IMR-90 (cell line): ENCODE results near the gene STAG1. TPM values are rescaled to one million over a fixed set of nuclear protein-coding genes. Genes with fewer than 3 reads are reported as not detected.

Experiments
- ATAC-seq: fragments of 200-7000 bp; cut with Tn5 transposase; 2 replicates; pipeline ENCODE4 v1.9.1; 2020; ENCODE audit warnings: low read depth, mild to moderate bottlenecking, moderate library complexity
- BruUV-seq: library from RNA; stranded (reverse); fragments of 400-500 nt; replicated peaks from 2 replicates; lab custom pipeline; 2021; lab: Mats Ljungman, UMichigan
- CTCF ChIA-PET: fragments of 300-600 bp; formaldehyde crosslinking; extraction: SDS; loops from one replicate; lab custom pipeline; 2021; ENCODE audit warnings: antibody characterized with exemption; lab: Yijun Ruan, JAX
- POLR2A ChIA-PET: fragments of 300-600 bp; sonication (Branson Sonifier 250); formaldehyde crosslinking; loops from one replicate; lab custom pipeline; 2022; ENCODE audit warnings: antibody characterized with exemption; ENCODE audit not compliant: unreplicated experiment; lab: Charles Lee
- DNase-seq: peaks from one replicate; pipeline ENCODE4 v3.0.0; 2013
- H2AFZ ChIP-seq: replicated peaks from 2 replicates; pipeline ENCODE3; 2013; ENCODE audit warnings: low read length, mild to moderate bottlenecking; ENCODE audit not compliant: poor library complexity
- H2AK5ac ChIP-seq: 2 replicates; pipeline ENCODE4 v1.6.1; 2013; ENCODE audit warnings: low read depth, low read length, inconsistent platforms
- H2AK9ac ChIP-seq: replicated peaks from 2 replicates; pipeline ENCODE3; 2013; ENCODE audit warnings: mild to moderate bottlenecking, low read depth, low read length, moderate library complexity; ENCODE audit not compliant: poor library complexity
- H2BK120ac ChIP-seq: 2 replicates; pipeline ENCODE4 v1.6.1; 2013; ENCODE audit warnings: low read depth, low read length, inconsistent platforms
- H2BK15ac ChIP-seq: 3 replicates; pipeline ENCODE4 v1.6.1; 2013; ENCODE audit warnings: low read depth, low read length, inconsistent platforms
- H2BK20ac ChIP-seq: 2 replicates; pipeline ENCODE4 v1.6.1; 2013; ENCODE audit warnings: low read depth, mild to moderate bottlenecking, inconsistent platforms, low read length, moderate library complexity
- H2BK5ac ChIP-seq: 2 replicates; pipeline ENCODE4 v1.6.1; 2013; ENCODE audit warnings: mild to moderate bottlenecking, low read depth, low read length, inconsistent platforms; ENCODE audit not compliant: poor library complexity, severe bottlenecking
- H3K14ac ChIP-seq: replicated peaks from 2 replicates; pipeline ENCODE4 v1.6.1; 2013; ENCODE audit warnings: low read depth, low read length, inconsistent platforms
- H3K18ac ChIP-seq: 2 replicates; pipeline ENCODE4 v1.6.1; 2013; ENCODE audit warnings: low read depth, low read length, control low read depth
- H3K23ac ChIP-seq: 2 replicates; pipeline ENCODE4 v1.6.1; 2013; ENCODE audit warnings: low read depth, low read length, inconsistent platforms
- H3K27ac ChIP-seq: 2 replicates; pipeline ENCODE4 v1.5.1; 2013; ENCODE audit warnings: mild to moderate bottlenecking, control low read depth, low read length; ENCODE audit not compliant: insufficient read depth
- H3K27me3 ChIP-seq: 2 replicates; pipeline ENCODE4 v1.6.1; 2013; ENCODE audit warnings: low read length; ENCODE audit not compliant: control insufficient read depth, insufficient read depth
- H3K36me3 ChIP-seq: 2 replicates; pipeline ENCODE4 v1.6.1; 2013; ENCODE audit warnings: low read length, mixed read lengths; ENCODE audit not compliant: control insufficient read depth, insufficient read depth
- H3K4ac ChIP-seq: 2 replicates; pipeline ENCODE4 v1.6.1; 2013; ENCODE audit warnings: low read depth, low read length, inconsistent platforms
- H3K4me1 ChIP-seq: 2 replicates; pipeline ENCODE4 v1.6.1; 2013; ENCODE audit warnings: low read length, mixed read lengths; ENCODE audit not compliant: control insufficient read depth, insufficient read depth
- H3K4me2 ChIP-seq: 2 replicates; pipeline ENCODE4 v1.6.1; 2013; ENCODE audit warnings: low read depth, mild to moderate bottlenecking, control low read depth, low read length, moderate library complexity
- H3K4me3 ChIP-seq: 2 replicates; pipeline ENCODE4 v1.5.1; 2013; ENCODE audit warnings: low read depth, mild to moderate bottlenecking, control low read depth, low read length, moderate library complexity; ENCODE audit not compliant: insufficient read depth
- H3K56ac ChIP-seq: 2 replicates; pipeline ENCODE4 v1.6.1; 2013; ENCODE audit warnings: low read length, inconsistent platforms; ENCODE audit not compliant: insufficient read depth; ENCODE audit errors: extremely low read depth
- H3K79me1 ChIP-seq, 2 experiments: 2 replicates each; pipeline ENCODE4 v1.6.1; 2013; ENCODE audit warnings: low read length in 2 of 2, inconsistent platforms in 1 of 2, low read depth in 1 of 2
- H3K9ac ChIP-seq: 2 replicates; pipeline ENCODE4 v1.6.1; 2013; ENCODE audit warnings: low read depth, low read length, control low read depth
- H3K9me1 ChIP-seq: 2 replicates; pipeline ENCODE4 v1.6.1; 2013; ENCODE audit warnings: low read length, inconsistent platforms; ENCODE audit not compliant: insufficient read depth
- H3K9me3 ChIP-seq: 2 replicates; pipeline ENCODE4 v1.6.1; 2013; ENCODE audit warnings: low read length; ENCODE audit not compliant: control insufficient read depth, insufficient read depth
- H4K20me1 ChIP-seq: 2 replicates; pipeline ENCODE4 v1.6.1; 2013; ENCODE audit warnings: low read length, inconsistent platforms; ENCODE audit not compliant: insufficient read depth
- H4K5ac ChIP-seq: 2 replicates; pipeline ENCODE4 v1.6.1; 2013; ENCODE audit warnings: mild to moderate bottlenecking, low read depth, low read length, control low read depth
- H4K8ac ChIP-seq, 2 experiments: 2 replicates each; pipeline ENCODE4 v1.6.1; 2013; ENCODE audit warnings: low read depth in 2 of 2, low read length in 2 of 2, control low read depth in 1 of 2, inconsistent platforms in 1 of 2
- H4K91ac ChIP-seq: 2 replicates; pipeline ENCODE4 v1.6.1; 2013; ENCODE audit warnings: low read depth, low read length, inconsistent platforms; ENCODE audit not compliant: insufficient read depth
- CEBPB ChIP-seq: IDR thresholded peaks from 2 replicates; pipeline ENCODE4 v1.6.1; 2012; ENCODE audit warnings: low read depth, low read length, improper control_type of control experiment
- CHD1 ChIP-seq: IDR thresholded peaks from 2 replicates; pipeline ENCODE4 v1.6.1; 2012; ENCODE audit warnings: low read depth, low read length, improper control_type of control experiment
- MAZ ChIP-seq: IDR thresholded peaks from 2 replicates; pipeline ENCODE4 v1.6.1; 2012; ENCODE audit warnings: low read depth, mild to moderate bottlenecking, low read length, improper control_type of control experiment, moderate library complexity, borderline replicate concordance
- MXI1 ChIP-seq: IDR thresholded peaks from 2 replicates; pipeline ENCODE4 v1.6.1; 2012; ENCODE audit warnings: low read depth, mild to moderate bottlenecking, low read length, moderate library complexity, borderline replicate concordance
- RAD21 ChIP-seq: IDR thresholded peaks from 2 replicates; pipeline ENCODE4 v1.6.1; 2012; ENCODE audit warnings: low read length, improper control_type of control experiment
- SMC3 ChIP-seq: fragments of 150-350 bp; IDR thresholded peaks from 2 replicates; pipeline ENCODE4 v1.6.1; 2016; ENCODE audit warnings: low read depth, mild to moderate bottlenecking, antibody characterized with exemption, low read length, moderate library complexity
- WGBS, 2 experiments: methylation state at CpG; one replicate each; pipeline versions ENCODE4 v1.1.5 to v1.1.7; 2013; ENCODE audit warnings: missing lambda C conversion rate in 2 of 2; ENCODE audit not compliant: insufficient read length in 1 of 2; ENCODE audit errors: extremely low coverage in 2 of 2; 5-methylcytosine and 5-hydroxymethylcytosine counted together
- dilution Hi-C: fragments of 300-500 bp; cut with HindIII; formaldehyde crosslinking; loops from one replicate; pipeline ENCODE4 v1.14.3; 2018; ENCODE audit warnings: low sequenced_read_pairs; ENCODE audit not compliant: unreplicated experiment
- in situ Hi-C: fragments of 300-500 bp; cut with MboI; formaldehyde crosslinking; loops from 3 replicates; pipeline ENCODE4 v1.14.3; 2019; ENCODE audit warnings: low sequenced_read_pairs, inconsistent platforms, mixed read lengths
- intact Hi-C: fragments of 100-400 bp; cut with micrococcal nuclease; formaldehyde crosslinking; loops from 2 replicates; pipeline ENCODE4 v1.10.0; 2022
- polyA plus RNA-seq, 3 experiments: library from polyadenylated mRNA; depleted of rRNA; stranded (reverse); fragments of >200 nt; gene quantifications; 2 replicates each; pipeline ENCODE4 v1.2.3, GENCODE V29; 2012; ENCODE audit warnings: low replicate concordance in 1 of 3
- total RNA-seq: library from RNA; depleted of rRNA; stranded (reverse); fragments of >200 nt; gene quantifications from 2 replicates; pipeline ENCODE4 v1.2.3, GENCODE V29; 2012
- TF ChIP-seq, protein P1 (sequence below): conservative IDR thresholded peaks from 2 replicates; pipeline ENCODE4 v1.5.1; 2012; ENCODE audit warnings: mild to moderate bottlenecking, low read depth, low read length, improper control_type of control experiment

STAG1 gene
- total and polyA plus RNA-seq, 2 of the 4 experiments (the other 2 are of a cell fraction), result 9.6 to 32.3 TPM

GRCh38 chr3:136503056-136503455, 249.1 kb downstream of the STAG1 start:
- whole genome bisulfite sequencing, 2 experiments, result 100% methylated on average over 1 of the region's 2 CpGs; no CpG with 5 or more reads in 1 of the 2 experiments
- no peak overlapping the region for H2BK20ac ChIP-seq
- BruUV-seq, result no TSS peak

More at GRCh38 chr3:136503056-136503455, 249.1 kb downstream of the STAG1 start:
- Histone ChIP-seq H2AK9ac (no peak overlapping the region), H2BK5ac (no peak overlapping the region), H4K20me1 (no peaks in the 10 kb centered on the region), H3K9me1 (0 out of 2 replicates have a peak, but pooled peaks cover 3% of the 10 kb centered on the region), H3K27ac (no peak overlapping the region), H3K14ac (no peak overlapping the region), H4K91ac (no peak overlapping the region), H2AK5ac (no peak overlapping the region), H3K18ac (no peak overlapping the region), H2AFZ (no peak overlapping the region), H3K79me1 (peaks cover 9 to 20% of the 10 kb centered on the region in 2 experiments; a peak in 3 of 4 replicates), H3K9ac (no peak overlapping the region), H2BK15ac (no peak overlapping the region), H3K4me1 (peaks cover 2% of the 10 kb centered on the region; the same call in 1 of the 2 replicates), H3K4me3 (no peak overlapping the region), H2BK120ac (no peak overlapping the region), H3K4ac (no peak overlapping the region), H3K4me2 (no peak overlapping the region), H3K27me3 (no peaks in the 10 kb centered on the region), H3K56ac (no peak overlapping the region), H3K23ac (no peak overlapping the region), H3K9me3 (no peaks in the 10 kb centered on the region), H4K5ac (no peak overlapping the region), H4K8ac (no peak overlapping the region), H3K36me3 (peaks cover 2% of the 10 kb centered on the region; the same call in 1 of the 2 replicates)
- ChIA-PET CTCF (no interaction called here), POLR2A (no interaction called here)
- ATAC-seq (no peak), DNase-seq (no peak)
- TF ChIP-seq MAZ (no peak), CHD1 (no peak), MXI1 (no peak), SMC3 (no peak), RAD21 (no peak), CEBPB (0 out of 2 replicates have a peak, but pooled peaks have one; percentile 21)
- TF ChIP-seq, protein P1, sequence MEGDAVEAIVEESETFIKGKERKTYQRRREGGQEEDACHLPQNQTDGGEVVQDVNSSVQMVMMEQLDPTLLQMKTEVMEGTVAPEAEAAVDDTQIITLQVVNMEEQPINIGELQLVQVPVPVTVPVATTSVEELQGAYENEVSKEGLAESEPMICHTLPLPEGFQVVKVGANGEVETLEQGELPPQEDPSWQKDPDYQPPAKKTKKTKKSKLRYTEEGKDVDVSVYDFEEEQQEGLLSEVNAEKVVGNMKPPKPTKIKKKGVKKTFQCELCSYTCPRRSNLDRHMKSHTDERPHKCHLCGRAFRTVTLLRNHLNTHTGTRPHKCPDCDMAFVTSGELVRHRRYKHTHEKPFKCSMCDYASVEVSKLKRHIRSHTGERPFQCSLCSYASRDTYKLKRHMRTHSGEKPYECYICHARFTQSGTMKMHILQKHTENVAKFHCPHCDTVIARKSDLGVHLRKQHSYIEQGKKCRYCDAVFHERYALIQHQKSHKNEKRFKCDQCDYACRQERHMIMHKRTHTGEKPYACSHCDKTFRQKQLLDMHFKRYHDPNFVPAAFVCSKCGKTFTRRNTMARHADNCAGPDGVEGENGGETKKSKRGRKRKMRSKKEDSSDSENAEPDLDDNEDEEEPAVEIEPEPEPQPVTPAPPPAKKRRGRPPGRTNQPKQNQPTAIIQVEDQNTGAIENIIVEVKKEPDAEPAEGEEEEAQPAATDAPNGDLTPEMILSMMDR, result no peak
- intact Hi-C loops, result no loop called here
- dilution Hi-C loops, result no loop called here
- in situ Hi-C loops, result no loop called here
